ENCODE results near the gene TIMMDC1.

Gene TIMMDC1

GRCh38 chr3:119498186-119499011 lies at the start of gene TIMMDC1:
TIMMDC1 (plus strand) TSS chr3:119498547; CDS start chr3:119498734, 187 bp downstream.
- Mint-ChIP-seq H3K27ac (peak within 1 kb of the TSS; percentile 99), H3K27me3 (no peaks in the 10 kb centered on the region), H3K36me3 (peaks cover 19 to 38% of the 10 kb centered on the region in 2 donors), H3K4me3 (peak within 1 kb of the TSS; percentile 98 to 99), H3K9me3 (no peaks in the 10 kb centered on the region), H3K4me1 (peaks cover 21 to 34% of the 10 kb centered on the region in 2 donors)
- ATAC-seq (replicated peaks) (peak; percentile 98 to 99), DNase-seq (peak; percentile 98)

GRCh38 chr3:119453822-119454221 lies 44.5 kb upstream of the TIMMDC1 start:
- H3K36me3 Mint-ChIP-seq: peaks cover 31 to 54% of the 10 kb centered on the region in 2 donors
- H3K4me1 Mint-ChIP-seq: peaks cover 10 to 18% of the 10 kb centered on the region in 2 donors
- H3K9me3 Mint-ChIP-seq: no peaks in the 10 kb centered on the region
- no peaks in the 10 kb centered on the region for H3K27me3 Mint-ChIP-seq
- no peak for ATAC-seq (replicated peaks)
- no peak for DNase-seq
- H3K4me3 Mint-ChIP-seq: no peak overlapping the region
- no peak overlapping the region for H3K27ac Mint-ChIP-seq

DNA sequence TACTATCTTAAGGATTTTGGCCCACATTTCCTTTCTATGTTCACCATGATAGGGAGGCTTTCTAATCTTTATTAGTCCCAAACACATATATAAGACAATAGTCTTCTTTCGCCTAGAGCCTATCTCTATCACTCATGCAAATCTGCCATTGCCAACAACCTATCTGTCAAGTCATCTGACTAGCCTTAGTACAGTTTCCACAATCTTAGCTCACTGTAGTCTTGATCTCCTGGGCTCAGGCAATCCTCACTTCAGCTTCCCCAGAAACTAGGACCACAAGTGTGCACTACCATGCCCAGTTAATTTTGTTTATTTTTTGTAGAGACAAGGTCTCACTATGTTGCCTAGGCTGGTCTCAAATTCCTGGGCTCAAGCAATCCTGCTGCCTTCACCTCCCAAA lies 41.9 kb upstream of the TIMMDC1 start:
- Mint-ChIP-seq H3K27me3 (no peaks in the 10 kb centered on the region), H3K27ac (no peak overlapping the region), H3K36me3 (peaks cover 37 to 56% of the 10 kb centered on the region in 2 donors)

GRCh38 chr3:119457246-119457645 lies 41.1 kb upstream of the TIMMDC1 start:
- H3K36me3 Mint-ChIP-seq: peaks cover 37 to 56% of the 10 kb centered on the region in 2 donors
- no peak overlapping the region for H3K4me3 Mint-ChIP-seq
- H3K27ac Mint-ChIP-seq: peak overlapping the region; percentile 42
- no peaks in the 10 kb centered on the region for H3K27me3 Mint-ChIP-seq
- ATAC-seq (replicated peaks) (no peak), DNase-seq (no peak)
- peaks cover 14 to 29% of the 10 kb centered on the region in 2 donors for H3K4me1 Mint-ChIP-seq
- H3K9me3 Mint-ChIP-seq: no peaks in the 10 kb centered on the region

More for the DNA sequence above, 41.9 kb upstream of the TIMMDC1 start:
- Mint-ChIP-seq H3K9me3 (no peaks in the 10 kb centered on the region), H3K4me1 (peaks cover 12 to 23% of the 10 kb centered on the region in 2 donors), H3K4me3 (no peak overlapping the region)
- no peak for ATAC-seq (replicated peaks)
- DNase-seq: no peak

DNA sequence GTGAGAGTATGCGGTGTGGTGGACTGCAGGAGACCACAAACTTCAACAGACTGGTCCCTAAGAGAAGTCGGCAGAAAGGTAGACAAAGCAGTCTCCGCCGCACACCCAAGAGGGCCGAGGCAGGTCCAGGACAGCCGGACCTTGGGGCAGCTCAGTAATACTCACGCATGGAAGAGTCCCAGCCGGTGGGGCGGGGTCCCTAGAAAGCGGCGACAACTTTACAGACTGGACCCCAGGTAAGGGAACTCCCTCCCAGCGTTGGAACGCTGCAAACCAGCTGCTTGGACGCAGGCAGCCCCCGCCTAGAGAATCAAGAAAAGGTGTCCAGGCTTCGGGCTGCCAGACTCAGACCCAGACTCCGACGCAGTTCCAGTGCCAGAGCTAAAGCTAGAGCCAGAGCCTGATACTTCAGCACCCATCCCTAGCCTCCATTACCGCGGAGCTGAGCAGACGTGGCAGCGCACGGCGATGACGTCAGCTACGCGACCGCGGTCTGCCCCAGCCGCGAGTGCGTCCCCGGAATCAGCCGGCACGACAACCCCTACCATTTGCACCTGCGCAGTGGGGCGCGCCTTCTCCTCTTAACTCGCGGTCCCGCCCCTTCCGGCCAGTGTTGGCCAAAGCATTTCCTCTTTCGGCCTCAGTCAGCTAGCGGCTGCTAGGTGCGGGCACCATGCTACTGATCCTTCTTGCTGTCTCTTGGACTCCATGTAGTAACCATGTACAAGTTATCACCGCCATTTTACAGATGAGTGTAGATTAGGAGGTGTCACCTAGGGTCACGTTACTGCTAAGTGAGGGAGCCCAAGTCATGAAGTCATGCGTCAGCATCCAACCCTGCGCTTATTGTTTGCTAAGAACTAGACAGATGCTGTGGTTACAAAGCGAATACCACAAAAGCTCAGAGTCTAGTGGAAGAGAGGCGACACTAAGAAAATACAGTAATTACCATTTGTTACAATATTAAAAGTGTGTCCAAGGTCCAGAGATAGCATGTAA lies 34.9 kb upstream of the TIMMDC1 start, which contains the start of gene TMEM39A:
TSS of gene TMEM39A (minus strand) at position 445 of the 999 bp plus-strand sequence. CDS start 1,541 bp downstream, outside the sequence.
- H3K4me3 Mint-ChIP-seq: peak within 1 kb of the TSS; percentile 91 to 97
- peak within 1 kb of the TSS; percentile 93 for H3K27ac Mint-ChIP-seq
- no peaks in the 10 kb centered on the region for H3K27me3 Mint-ChIP-seq
- DNase-seq (peak; percentile 99), ATAC-seq (replicated peaks) (peak; percentile 93 to 96)
- H3K4me1 Mint-ChIP-seq: peaks cover 16 to 37% of the 10 kb centered on the region in 2 donors
- H3K9me3 Mint-ChIP-seq: peaks cover 2 to 3% of the 10 kb centered on the region in 2 donors
- H3K36me3 Mint-ChIP-seq: peaks cover 13 to 24% of the 10 kb centered on the region in 2 donors

DNA sequence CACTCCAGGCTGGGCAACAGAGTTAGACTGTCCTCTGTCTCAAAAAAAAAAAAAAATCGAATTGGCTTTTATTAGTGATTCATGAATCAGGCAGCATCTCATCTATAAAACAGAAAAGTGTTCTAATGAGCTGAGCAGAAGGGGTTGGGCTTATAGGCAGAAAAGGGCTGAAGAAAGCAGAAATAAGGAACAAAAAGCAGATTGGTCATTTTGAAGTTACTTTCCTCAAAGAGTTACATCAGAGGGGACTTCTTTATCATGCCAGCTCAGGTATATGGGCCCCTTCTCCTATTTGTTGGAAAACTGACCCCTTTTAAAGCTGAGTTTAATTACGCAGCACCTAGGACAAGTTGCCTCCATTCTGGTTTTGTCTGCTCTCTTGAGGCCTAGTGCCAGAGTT lies 30.3 kb upstream of the TIMMDC1 start:
- Mint-ChIP-seq H3K4me3 (peak overlapping the region; percentile 92 to 95), H3K9me3 (peaks cover 2 to 3% of the 10 kb centered on the region in 2 donors), H3K27me3 (no peaks in the 10 kb centered on the region), H3K4me1 (peaks cover 33 to 52% of the 10 kb centered on the region in 2 donors), H3K36me3 (peaks cover 14 to 34% of the 10 kb centered on the region in 2 donors), H3K27ac (peak overlapping the region; percentile 96)
- ATAC-seq (replicated peaks): no peak
- DNase-seq: no peak

DNA sequence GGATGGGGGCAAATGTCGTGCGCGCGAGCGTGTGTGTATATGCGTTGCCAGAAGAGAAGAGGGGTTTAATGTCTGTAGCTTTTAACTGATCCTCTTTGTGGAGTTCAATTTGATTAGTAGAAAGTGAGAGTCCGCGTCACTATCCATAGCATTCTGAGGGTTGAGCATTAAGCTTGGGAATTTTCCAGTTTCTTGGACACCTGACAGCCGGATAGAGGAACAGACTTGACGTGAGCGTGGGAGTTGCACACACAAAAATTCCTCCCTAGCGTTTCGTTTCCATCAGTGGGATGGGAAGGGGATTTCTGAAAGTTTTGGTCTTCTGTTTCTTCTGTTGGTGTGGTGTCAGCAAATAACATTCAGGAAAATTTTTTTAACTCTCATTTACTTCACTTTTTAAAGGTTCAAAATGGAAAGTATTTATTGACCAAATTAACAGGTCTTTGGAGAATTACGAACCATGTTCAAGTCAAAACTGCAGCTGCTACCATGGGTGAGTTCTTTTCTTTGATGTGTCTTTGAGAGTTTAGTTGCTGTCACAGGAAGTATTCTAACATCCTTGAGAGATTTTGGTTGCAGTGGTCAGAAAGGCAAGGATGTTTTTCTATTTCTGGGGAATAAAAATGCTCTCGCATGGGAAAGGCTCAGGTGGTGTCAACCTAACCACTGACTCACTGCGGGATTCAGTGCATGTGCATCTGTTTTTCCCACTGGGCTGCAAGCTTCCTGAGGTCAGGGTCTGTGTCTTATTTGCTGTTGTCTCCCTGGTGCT lies 28.7 kb upstream of the TIMMDC1 start:
- Mint-ChIP-seq H3K36me3 (peaks cover 11 to 26% of the 10 kb centered on the region in 2 donors), H3K4me3 (peak overlapping the region; percentile 92 to 95), H3K4me1 (peaks cover 27 to 40% of the 10 kb centered on the region in 2 donors), H3K27ac (peak overlapping the region; percentile 96), H3K27me3 (no peaks in the 10 kb centered on the region), H3K9me3 (no peaks in the 10 kb centered on the region)
- ATAC-seq (replicated peaks) (peak; percentile 13 to 75), DNase-seq (no peak)

GRCh38 chr3:119470866-119471265 lies 27.5 kb upstream of the TIMMDC1 start:
- DNase-seq: no peak
- Mint-ChIP-seq H3K4me1 (peaks cover 27 to 40% of the 10 kb centered on the region in 2 donors), H3K27ac (peak overlapping the region; percentile 15), H3K4me3 (peak overlapping the region; percentile 7 to 22), H3K9me3 (no peaks in the 10 kb centered on the region), H3K27me3 (no peaks in the 10 kb centered on the region), H3K36me3 (peaks cover 14 to 30% of the 10 kb centered on the region in 2 donors)
- no peak for ATAC-seq (replicated peaks)

DNA sequence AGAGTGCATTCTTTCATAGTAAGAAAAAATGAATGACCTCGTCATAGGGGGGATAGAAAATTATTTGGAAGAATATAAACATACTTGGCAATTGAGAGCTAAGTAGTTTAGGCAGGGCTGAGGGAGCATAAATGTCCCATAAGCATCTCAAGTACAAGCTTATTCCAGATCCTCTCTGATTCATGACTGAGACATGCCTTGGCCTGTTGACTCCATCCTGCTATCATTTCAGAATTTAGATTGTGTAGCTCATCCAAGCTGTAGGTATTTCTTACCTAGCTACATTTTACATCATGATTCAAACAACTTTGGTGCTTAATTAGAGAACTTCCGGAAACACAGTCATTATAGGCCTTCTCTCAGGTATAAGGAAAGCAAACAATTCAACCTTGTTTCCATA lies 17.3 kb upstream of the TIMMDC1 start:
- H3K9me3 Mint-ChIP-seq: no peaks in the 10 kb centered on the region
- no peak overlapping the region for H3K27ac Mint-ChIP-seq

DNA sequence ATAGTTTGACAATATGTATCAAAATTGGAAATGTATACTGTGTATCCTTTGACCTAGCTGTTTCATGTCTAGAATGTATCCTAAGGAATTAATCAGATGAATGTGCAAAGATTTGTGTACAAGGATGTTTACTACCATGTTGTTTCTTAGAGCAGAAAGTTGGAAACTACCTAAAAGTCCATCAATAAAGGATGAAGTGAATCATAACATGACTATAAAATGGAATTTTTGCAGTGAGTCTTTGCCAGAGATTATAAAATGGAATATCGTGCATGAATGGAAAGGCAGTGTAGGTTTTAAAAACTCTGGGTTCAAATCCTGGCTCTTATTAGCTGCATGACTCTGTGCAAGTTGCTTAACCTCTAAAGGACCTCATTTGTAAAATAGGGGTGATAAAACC lies 15.2 kb upstream of the TIMMDC1 start:
- peaks cover 30 to 58% of the 10 kb centered on the region in 2 donors for H3K36me3 Mint-ChIP-seq
- DNase-seq (no peak), ATAC-seq (replicated peaks) (peak in 1 of 2 donors; percentile 10)
- no peaks in the 10 kb centered on the region for H3K9me3 Mint-ChIP-seq
- H3K4me3 Mint-ChIP-seq: no peak overlapping the region
- peak overlapping the region; percentile 74 for H3K27ac Mint-ChIP-seq
- H3K27me3 Mint-ChIP-seq: no peaks in the 10 kb centered on the region
- peaks cover 7 to 8% of the 10 kb centered on the region in 2 donors for H3K4me1 Mint-ChIP-seq

More for the DNA sequence above, 17.3 kb upstream of the TIMMDC1 start:
- H3K36me3 Mint-ChIP-seq: peaks cover 41 to 60% of the 10 kb centered on the region in 2 donors
- ATAC-seq (replicated peaks) (no peak), DNase-seq (no peak)
- H3K27me3 Mint-ChIP-seq: no peaks in the 10 kb centered on the region
- no peak overlapping the region for H3K4me3 Mint-ChIP-seq
- H3K4me1 Mint-ChIP-seq: peaks cover 7 to 11% of the 10 kb centered on the region in 2 donors

DNA sequence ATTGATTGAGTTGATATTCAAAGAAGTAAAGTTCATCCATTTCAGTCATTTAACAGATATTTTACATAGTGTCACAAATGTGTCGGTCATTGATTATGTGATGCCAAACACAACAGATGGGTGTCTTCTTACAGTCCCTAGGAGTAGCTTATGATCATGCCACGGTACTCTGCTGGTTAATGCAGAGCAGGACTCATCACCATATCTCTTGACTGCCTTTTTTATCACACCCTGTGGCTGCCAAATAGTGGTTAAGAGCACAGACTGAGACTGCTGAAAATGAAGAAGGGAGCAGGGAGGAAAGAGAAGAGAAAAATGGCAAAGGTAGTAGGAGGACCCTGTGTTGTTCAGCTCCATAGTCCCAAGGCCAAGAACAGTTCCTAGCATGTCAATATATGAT lies 12.8 kb upstream of the TIMMDC1 start:
- Mint-ChIP-seq H3K9me3 (no peaks in the 10 kb centered on the region), H3K36me3 (peaks cover 24 to 56% of the 10 kb centered on the region in 2 donors), H3K4me1 (peaks cover 6 to 7% of the 10 kb centered on the region in 2 donors), H3K27me3 (no peaks in the 10 kb centered on the region), H3K27ac (no peak overlapping the region), H3K4me3 (no peak overlapping the region)
- DNase-seq (no peak), ATAC-seq (replicated peaks) (no peak)

- H3K36me3 Mint-ChIP-seq: peaks cover 24 to 54% of the 10 kb centered on the region in 2 donors
- no peaks in the 10 kb centered on the region for H3K27me3 Mint-ChIP-seq
- ATAC-seq (replicated peaks) (no peak), DNase-seq (no peak)
- no peak overlapping the region for H3K27ac Mint-ChIP-seq
- H3K4me1 Mint-ChIP-seq: peaks cover 3 to 15% of the 10 kb centered on the region in 2 donors
- H3K9me3 Mint-ChIP-seq: no peaks in the 10 kb centered on the region
- H3K4me3 Mint-ChIP-seq: no peak overlapping the region
These were observed 8.2 kb upstream of the TIMMDC1 start for GRCh38 chr3:119490153-119490552.

DNA sequence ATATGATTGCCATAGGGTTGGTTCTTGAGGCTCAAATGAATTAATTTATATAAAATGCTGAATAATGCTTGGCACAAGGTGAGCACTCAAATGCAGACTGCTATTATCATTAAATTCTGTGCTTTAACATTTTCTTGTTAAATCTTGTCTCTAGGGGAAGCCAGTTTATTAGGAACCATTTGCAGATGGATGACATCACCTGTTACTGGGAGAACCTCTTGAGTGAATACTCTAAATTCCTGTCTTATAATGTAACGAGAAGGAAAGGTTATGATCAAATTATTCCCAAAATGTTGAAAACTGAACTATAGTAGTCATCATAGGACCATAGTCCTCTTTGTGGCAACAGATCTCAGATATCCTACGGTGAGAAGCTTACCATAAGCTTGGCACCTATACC lies 6.2 kb upstream of the TIMMDC1 start:
- no peaks in the 10 kb centered on the region for H3K27me3 Mint-ChIP-seq
- no peaks in the 10 kb centered on the region for H3K9me3 Mint-ChIP-seq
- peaks cover 10 to 23% of the 10 kb centered on the region in 2 donors for H3K4me1 Mint-ChIP-seq
- ATAC-seq (replicated peaks) (no peak), DNase-seq (no peak)
- H3K36me3 Mint-ChIP-seq: peaks cover 23 to 52% of the 10 kb centered on the region in 2 donors
- H3K27ac Mint-ChIP-seq: no peak overlapping the region
- H3K4me3 Mint-ChIP-seq: no peak overlapping the region
